Measurements from ENCODE around the gene BCL2L1.

BCL2L1 gene

DNA sequence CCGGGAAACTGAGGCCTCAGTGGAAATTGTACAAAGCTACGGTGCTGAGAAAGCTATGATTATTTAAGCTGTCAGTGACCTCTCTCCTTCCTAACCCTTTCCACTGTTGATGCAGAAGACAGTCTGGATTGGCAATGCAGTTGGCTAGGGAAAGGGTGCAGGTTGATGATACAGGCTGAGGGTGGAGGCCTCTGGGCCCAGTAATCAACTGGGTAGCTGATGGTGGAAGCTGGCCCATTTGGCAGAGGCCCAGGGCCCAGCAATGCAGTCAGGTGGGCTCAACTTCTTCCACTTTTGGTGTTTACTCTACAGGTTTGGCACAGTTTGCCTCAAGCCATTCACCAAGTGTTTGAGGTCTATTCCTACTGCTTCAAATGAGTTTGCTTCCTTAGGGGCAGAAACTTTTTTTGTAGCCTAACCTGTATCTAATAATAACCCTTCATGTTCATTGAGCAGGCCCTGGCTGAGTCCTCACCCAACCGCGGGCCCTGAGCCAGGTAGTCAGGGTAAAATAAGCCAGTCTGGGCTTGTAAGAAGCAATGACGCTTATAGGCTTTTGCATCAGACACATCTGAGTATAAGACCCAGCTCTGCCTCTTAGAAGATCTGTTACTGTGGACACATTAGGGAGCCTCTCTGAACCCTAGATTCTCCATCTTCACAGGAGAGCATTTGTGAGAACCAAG lies 12.1 kb downstream of the BCL2L1 start:
- DNase-seq (ENCODE audit: low read depth in 3 of 3, low spot score in 1 of 3): no peak

DNA sequence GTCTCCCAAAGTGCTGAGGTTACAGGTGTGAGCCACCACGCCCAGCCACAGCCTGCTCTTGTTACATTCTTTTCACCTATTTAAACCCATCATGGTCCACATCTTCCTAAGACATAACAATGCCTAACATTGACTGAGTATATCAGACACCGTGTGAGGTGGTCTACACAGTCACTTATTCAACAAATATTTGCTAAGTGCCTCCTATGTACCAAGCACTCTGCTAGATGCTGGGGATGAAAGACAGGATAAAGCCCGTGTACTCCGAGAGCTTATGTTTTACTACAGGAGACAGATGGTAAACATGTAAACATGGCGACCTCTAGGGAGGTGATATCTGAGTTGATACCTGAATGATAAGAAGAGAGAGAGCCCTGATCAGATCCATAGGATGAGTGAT lies 12.7 kb downstream of the BCL2L1 start:
- DNase-seq (ENCODE audit: low read depth in 3 of 3, low spot score in 1 of 3): no peak

DNA sequence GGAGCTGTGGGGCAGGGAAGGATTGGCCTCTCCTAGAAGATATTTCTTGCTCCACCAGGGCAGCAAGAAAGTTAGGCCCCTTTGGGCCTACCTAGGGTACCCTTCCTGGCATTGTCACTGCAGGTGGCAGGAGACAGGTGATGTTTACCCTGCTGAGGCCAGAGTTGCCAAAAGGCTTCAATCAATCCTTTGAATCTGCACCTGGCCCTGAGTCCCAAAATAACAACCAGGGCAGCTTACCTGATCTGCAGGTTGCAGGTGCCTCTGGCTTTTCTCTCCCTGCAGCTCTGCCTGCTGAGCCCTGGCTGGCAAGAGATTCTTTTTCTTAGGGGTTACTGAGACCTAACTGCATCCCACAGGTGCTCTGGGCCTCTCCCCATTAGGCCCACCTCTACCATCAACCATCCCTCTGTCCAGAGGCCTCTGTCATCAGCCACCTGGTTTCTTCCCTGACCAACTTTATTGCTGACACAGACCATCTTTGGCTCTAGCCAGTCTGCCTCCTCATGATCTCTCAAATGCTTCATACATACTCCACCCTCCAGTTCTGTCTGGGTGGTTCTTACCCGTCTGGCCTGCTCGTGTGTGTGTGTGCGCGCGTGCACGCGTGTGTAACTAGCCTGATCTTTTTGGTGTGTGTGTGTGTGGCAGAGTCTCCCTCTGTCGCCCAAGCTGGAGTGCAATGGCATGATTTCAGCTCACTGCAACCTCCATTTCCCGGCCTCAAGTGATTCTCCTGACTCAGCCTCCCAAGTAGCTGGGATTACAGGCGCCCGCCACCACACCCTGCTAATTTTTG lies 13.7 kb downstream of the BCL2L1 start:
- no peak for DNase-seq (ENCODE audit: low read depth in 3 of 3, low spot score in 1 of 3)

DNA sequence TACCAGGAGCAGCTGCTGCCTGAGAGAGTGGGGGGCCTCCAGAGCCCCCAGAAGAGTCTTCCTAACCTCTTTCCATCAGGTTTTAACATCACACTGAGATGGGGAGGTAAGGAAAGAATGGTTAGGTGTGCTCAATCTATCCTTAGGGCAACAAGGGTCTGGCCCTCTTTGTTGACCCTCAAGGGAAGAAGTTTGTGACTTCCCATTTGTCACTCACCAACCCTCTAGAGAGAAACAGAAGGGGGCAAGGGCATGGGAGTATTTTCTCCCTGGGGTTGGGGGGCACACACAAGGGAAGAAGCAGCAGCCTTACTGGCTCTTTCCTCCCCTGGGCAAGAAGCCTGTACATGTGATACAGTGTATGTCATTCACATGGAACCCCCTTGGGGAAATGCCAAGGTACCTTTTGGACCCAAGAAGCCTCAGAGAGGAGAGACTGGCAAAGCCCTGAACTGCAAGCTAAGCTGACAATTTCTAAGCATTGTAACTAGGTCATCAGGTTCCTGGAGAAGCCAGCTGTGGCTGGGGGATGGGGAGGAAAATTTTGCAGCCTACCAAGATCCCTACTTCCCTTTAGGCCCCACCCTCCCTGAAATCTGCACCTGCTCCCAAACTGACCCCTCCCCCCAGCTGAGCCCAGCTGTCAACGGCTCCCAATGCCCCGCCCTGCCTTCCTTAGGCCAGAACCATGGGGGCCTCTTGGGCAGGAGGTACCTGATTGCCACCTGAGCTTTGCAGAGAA lies 14.5 kb downstream of the BCL2L1 start:
- DNase-seq (ENCODE audit: low read depth in 3 of 3, low spot score in 1 of 3): no peak

DNA sequence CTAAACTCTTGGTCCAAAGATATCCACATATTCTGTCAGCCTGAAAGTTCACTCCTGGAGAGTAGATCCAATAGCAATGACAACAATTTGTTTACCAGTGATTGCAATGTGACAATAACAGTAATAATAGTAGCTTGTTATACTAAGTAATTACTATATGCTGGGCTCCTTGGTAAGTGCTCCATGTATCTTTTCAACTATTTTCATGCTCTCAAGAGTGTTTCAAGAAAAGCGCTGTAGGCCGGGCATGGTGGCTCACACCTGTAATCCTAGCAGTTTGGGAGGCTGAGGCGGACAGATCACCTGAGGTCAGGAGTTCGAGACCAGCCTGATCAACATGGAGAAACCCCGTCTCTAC lies 15.4 kb downstream of the BCL2L1 start:
- no peak for DNase-seq (ENCODE audit: low read depth in 3 of 3, low spot score in 1 of 3)

DNA sequence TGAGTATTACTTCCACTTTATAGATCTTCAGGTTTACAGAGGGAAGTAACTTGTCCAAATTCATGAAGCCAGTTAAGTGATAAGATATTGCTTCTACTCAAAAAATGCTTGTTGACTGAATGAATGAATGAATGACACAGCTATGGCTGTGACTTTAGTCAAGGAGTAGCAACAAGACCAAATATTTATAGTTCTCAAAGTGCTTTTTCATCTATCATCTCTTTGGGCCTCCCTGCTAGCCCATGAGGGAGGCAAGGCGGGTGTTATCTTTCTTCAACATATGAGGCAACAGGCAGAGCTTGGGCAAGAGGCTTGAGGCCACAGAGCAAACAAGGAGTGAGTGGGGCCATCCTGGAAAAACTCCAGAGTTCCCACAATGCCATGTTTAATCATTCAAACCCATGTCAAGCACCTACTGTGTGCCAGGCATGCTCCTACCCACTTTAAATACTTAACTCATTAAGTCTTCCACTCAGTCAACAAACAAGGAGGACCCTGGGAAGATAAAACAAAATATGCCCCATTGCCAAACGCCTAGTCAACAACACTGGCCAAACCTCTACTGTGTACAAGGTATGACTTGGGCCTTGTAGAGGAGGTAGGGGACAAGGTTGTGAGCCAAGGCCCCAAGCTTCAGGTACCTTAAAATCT lies 15.9 kb downstream of the BCL2L1 start:
- DNase-seq (ENCODE audit: low read depth in 3 of 3, low spot score in 1 of 3): no peak

DNA sequence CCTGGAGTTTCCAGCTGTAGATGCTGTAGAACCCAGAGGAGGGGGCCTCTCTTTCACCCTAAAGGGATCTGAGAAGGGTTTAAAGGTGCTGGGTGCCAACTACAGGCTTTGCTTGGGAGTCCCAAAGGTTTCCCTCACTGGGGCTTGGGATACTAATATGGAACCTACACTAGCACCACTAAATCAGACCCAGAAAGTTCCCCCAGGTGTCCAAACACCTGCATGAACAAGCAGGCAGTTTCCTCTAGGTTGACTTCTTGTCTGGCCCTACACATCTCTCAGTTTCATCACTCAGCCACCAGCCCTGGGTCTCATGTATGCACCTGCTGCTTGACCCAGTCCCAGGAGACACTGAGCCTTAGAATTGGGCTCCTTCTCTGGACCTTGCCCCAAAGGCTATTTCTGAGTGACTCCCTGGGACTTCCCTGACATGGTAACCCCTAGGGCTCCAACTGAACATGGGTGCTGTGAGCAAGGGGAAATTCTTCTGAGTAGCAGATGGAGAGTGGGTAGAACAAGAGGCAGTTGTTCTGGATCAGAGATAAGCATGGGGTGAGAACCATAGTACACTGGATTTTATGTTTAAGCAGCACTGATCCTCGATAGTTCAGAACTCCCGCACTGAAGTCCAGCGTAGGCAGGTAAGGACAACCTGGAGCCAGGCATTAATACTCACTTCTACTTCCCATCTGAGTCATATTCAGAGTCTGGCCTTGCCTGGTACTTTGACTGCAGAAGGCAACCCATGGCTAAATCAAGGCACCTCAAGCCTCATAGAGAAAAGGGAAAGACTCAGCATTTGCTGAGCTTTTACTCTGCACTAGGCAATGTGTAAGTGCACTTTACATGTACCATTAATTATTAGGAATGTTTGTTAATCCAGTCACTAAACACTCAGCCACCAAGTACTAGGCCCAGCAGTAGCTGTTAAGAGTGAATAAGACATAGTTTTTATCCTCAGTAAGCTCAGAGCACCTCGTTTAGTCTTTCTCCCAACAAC lies 16.8 kb downstream of the BCL2L1 start:
- no peak for DNase-seq (ENCODE audit: low read depth in 3 of 3, low spot score in 1 of 3)

DNA sequence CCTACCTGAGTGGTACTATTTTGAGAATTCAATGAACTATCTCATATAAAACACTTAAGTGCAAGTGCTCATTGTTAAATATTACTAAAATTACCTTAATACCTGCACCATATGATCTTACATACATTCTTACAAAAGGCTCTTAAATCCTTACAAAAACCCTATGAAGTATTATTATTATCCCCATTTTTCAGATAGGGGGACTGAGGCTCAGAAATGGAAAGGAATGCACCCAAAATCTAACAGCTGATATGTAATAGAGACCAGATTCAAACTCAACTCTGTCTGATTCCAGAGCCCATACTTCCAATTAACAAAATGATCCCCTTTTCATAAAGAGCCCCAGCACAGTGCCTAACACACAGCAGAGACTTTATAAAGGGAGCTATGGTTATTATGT lies 17.5 kb downstream of the BCL2L1 start:
- DNase-seq (ENCODE audit: low read depth in 3 of 3, low spot score in 1 of 3): no peak

DNA sequence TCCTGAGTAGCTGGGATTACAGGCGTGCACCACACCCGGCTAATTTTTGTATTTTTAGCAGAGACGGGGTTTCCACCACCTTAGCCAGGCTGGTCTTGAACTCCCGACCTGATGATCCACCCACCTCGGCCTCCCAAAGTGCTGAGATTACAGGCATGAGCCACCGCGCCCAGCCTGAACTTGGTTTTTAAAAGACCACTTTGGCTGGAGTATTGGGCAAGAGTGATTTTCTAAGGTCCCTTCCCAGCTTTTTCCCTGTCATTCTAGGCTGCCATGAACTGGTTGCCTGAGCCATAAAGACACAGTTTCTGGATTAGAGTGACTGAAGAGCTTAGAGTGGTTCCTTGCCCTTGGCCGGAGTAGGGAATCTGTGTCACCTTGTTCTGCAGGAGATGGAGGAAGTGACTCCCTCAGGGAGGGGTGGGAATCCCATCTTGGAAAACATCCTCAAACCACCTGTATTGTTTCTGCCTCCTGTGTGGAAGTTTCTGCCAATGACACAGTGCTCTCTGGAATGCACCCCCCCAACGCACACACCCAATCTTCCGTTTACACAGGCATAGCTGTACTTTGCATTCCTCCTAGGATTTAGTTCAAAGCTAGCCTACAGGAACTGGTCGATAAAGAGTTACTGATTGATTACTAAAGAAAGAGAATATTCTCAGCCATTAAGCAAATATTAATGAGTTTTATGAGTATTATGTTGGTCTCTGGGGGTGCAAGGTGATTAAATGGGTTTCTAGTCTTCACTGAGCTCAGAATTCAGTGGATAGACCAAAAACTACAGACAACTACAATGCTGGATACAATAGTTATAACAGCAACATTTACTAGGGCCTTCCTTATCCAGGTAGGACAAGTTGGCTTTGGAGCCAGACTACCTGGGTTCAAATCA lies 18.2 kb downstream of the BCL2L1 start:
- DNase-seq (ENCODE audit: low read depth in 3 of 3, low spot score in 1 of 3): no peak

DNA sequence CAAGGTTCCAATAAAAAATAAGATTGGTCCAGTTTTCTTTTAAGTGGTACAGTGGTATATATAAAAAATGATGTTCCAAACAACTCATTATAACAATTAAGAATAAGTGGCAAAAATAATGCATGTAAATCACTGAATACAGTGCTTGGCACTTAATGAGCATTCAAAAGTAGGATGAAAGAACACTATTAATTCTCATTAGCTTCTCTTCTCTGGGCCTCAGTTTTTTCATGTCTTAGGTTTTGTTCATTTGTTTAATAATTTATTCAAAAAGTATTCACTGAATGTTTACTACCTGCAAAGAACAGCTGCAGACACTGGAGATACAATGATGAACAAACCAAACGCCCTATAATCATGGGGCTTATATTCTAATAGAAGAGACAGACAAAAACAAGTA lies 21.1 kb downstream of the BCL2L1 start:
- DNase-seq (ENCODE audit: low read depth in 3 of 3, low spot score in 1 of 3): no peak

DNA sequence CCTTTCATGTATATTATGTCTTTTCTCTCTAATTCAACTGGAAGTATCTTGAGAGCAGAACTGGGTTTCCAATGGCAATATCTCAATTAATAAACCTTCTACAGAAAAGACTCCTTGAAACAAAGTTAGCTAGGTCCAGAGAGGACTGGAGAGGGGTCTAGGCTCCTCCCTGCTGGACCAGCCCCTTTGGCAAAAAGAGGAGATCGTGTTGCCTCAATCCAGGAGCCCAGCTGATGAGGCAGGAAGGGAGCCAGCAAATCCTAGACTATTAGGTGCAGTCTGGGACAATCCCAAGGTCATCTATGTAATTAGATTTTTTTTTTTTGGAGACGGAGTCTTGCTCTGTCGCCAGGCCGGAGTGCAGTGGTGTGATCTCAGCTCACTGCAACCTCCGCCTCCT lies 21.9 kb downstream of the BCL2L1 start:
- DNase-seq (ENCODE audit: low read depth in 3 of 3, low spot score in 1 of 3): no peak

DNA sequence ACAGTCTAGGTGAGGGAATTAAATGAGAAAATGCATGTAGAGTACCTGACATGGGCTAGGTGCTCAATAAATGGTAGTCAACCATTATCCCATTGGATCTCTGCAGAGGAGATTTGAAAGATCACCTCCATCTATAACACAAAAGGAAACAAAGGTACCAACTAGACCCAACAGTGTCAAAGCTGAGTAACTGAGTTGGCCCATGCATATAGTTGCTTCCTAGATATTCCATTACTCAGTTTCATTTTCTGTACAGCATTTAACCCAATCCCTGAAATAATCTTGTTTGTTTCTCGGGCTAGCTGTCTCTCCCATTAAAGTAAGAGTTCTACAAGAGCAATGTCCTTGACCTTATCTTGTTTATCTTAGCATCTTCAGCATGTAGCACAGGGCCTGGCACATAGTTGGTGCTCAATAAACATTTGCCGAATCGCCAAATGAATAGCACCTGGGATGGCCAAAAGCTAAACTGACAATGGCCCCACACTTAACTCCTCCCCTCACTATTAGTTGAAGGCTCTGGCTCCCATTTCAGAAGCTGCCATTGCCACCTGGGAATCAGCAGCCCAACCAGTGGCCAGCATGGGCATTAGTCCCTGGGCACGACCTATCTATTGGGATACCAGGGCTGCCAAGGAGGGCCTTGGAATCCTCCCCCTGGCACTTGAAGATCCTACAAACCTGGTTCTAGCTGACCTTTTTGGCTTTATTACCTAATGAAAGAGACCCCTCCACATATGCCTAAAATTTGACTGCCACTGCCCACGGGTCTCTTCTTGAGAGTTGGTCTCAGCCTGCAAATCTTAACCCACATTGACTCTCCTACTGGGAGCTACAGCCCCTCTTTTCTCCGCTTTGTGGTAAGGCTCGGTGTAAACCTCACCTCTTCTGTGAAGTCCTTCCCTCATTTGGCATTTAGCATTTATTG lies 22.6 kb downstream of the BCL2L1 start:
- no peak for DNase-seq (ENCODE audit: low read depth in 3 of 3, low spot score in 1 of 3)

DNA sequence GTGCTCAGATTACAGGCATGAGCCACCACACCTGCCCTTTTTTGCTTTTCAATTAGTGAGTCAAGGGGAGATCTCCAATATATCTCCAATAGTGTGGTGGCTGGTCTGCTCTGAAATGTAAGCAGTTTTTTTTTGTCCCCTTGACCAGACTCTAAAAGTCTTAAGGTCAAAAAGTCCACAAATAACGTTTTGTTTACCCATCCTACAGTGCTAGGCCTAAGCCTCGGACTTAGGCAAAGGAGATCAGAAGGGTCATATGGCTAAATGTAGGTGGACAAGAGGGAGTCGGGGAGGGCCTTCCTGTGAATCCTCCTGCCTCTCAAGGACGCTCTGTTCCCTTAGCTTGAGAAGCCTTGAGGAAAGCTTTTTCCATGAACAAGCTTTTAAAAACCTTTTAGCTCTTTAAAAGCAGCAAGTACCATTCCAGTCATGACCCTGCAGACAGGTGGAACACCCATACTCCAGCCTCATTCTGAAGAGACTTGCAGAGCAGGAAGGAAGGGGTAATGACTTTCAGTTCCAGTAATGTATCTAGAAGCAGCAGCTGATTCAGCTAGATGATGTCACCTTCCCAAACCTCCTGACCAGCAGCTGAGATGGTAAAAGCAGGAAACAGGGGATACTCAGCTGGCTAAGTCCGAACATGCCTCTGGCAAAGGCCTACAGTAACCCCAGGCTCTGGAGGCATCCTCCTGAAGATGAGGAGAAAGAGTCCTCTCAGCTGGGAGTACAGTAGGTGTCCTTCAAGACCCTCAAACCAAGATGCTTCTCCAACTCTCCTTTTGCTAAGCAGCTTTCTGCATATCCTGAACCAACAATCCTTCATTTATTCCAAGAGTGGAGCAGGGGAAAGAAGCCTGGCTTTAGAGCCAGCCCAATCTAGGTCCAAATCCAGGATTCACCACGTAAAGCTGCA lies 23.6 kb downstream of the BCL2L1 start:
- DNase-seq (ENCODE audit: low read depth in 3 of 3, low spot score in 1 of 3): no peak

DNA sequence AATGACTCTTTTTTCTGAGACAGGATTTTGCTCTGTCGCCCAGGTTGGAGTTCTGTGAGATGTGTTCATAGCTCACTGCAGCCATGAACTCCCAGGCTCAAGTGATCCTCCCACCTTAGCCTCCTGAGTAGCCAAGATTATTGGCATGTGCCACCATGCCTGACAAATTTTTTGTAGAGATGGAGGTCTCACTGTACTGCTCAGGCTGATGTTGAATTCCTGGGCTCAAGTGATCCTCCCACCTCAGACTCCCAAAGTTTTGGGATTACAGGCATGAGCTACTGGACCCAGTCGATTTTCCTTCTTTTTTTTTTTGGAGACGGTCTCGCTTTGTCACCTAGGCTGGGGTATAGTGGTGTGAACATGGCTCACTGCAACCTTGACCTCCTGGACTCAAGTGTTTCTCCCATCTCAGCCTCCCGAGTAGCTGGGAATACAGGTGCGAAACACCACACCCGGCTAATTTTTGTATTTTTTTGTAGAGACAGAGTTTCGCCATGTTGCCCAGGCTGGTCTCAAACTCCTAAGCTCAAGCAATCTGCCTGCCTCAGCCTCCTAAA lies 24.3 kb downstream of the BCL2L1 start:
- DNase-seq (ENCODE audit: low read depth in 3 of 3, low spot score in 1 of 3): no peak

DNA sequence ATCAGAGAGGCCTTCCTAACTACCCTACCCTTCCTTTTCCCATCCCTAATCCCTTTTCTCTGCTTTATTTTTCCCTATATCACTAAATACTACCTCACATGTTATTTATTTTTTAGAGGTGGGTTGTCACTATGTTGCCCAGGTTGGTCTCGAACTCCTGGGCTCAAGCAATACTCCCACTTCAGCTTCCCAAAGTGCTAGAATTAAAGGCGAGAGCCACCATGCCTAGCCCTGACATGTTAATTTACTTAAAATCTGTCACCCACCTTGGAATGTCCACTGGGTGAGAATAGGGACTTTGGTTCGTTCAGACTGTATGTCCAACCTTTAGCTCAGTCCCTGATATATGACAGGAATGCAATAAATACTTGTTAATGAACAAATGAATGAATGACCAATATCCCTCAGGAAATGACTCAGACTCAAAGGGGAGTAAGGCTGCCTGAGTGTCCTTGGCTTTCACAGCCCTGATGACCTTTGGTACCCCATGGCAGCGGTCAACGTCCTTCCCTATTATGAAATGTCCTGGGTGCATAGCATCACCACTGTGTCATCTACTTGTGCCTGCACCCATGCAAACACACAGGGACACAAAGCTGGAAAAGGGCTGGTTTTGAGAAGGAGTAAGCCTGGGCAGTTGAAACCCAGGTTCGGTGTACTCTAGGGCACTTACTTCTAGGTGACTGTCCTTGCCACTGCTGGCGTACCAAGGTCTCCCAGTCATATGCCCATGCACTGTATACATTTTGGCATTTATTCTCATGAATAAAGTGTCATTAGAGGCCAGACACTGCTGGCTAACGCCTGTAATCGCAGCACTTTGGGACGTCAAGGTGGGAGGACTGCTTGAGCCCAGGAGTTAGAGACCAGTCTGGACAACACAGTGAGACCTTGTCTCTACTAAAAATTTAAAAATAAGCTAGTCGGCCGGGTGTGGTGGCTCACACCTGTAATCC lies 26.5 kb downstream of the BCL2L1 start:
- no peak for DNase-seq (ENCODE audit: low read depth in 3 of 3, low spot score in 1 of 3)

Data from stimulated activated CD4-positive, alpha-beta T cell treated with anti-CD3 and anti-CD28 coated beads, TNF-alpha, amount 100 ng/mL, for 1 hour (primary cell).